HL-60 (cell line): ENCODE measurements around the gene SPAG9.

ENCODE experiments used
- DNase-seq, 2 experiments: peaks; one replicate each; pipeline ENCODE4 v3.0.0-alpha.2; 2010 to 2020; ENCODE audit warnings: low read depth in 1 of 2, low spot score in 1 of 2
- H3K27ac ChIP-seq: fragments of 250-450 bp; sonication (Bioruptor Pico); replicated peaks from 2 replicates; pipeline ENCODE4 v1.5.1; 2020; ENCODE audit warnings: mild to moderate bottlenecking, moderate library complexity
- H3K27me3 ChIP-seq: fragments of 250-450 bp; sonication (Bioruptor Pico); 2 replicates; pipeline ENCODE4 v1.5.1; 2021; ENCODE audit warnings: mild to moderate bottlenecking, moderate library complexity; ENCODE audit not compliant: insufficient read depth, poor library complexity, severe bottlenecking
- H3K4me3 ChIP-seq: replicated peaks from 2 replicates; pipeline ENCODE4 v1.5.1; 2011; ENCODE audit warnings: mild to moderate bottlenecking, control low read depth, low read length; ENCODE audit not compliant: insufficient read depth
- GABPA ChIP-seq: IDR thresholded peaks from 2 replicates; pipeline ENCODE4 v1.6.1; 2012; ENCODE audit warnings: low read depth
- POLR2AphosphoS5 ChIP-seq: IDR thresholded peaks from 2 replicates; pipeline ENCODE4 v1.6.1; 2012; ENCODE audit warnings: low read depth
- SPI1 ChIP-seq: IDR thresholded peaks from 2 replicates; pipeline ENCODE4 v1.6.1; 2012; ENCODE audit warnings: low read depth, mild to moderate bottlenecking, borderline replicate concordance
- TF ChIP-seq, protein P1 (sequence below): IDR thresholded peaks from 2 replicates; pipeline ENCODE4 v1.6.1; 2012; ENCODE audit warnings: low read depth; ENCODE audit not compliant: insufficient replicate concordance
- TF ChIP-seq, protein P2 (sequence below): IDR thresholded peaks from one replicate; pipeline ENCODE4 v1.5.1; 2011; ENCODE audit warnings: low read length, control low read depth, inconsistent platforms; ENCODE audit not compliant: insufficient read depth

Gene SPAG9

DNA sequence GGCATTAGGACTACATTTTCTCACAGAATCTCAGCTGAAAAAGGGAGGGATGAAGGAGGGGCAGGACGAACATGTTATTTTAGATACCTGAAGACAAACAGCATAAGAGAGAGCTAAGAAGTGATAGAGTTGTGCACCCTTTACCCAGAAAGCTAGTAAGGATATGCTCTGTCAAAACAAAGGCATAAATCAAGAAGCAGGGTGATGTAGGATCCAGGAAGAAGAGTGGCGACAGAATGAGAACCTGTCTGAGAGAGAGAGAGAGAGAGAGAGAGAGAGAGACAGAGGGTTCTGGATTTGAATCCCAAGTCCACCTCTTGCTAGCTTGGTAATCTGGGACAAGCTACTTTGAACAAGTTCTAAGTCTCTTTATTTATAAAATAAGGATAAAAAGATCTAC lies 103.4 kb downstream of the SPAG9 start:
- H3K27ac ChIP-seq: no peak overlapping the region
- no peaks in the 10 kb centered on the region for H3K27me3 ChIP-seq
- no peak overlapping the region for H3K4me3 ChIP-seq
- no peak for DNase-seq
- TF ChIP-seq POLR2AphosphoS5: no peak
- no peak for TF ChIP-seq SPI1
- no peak for TF ChIP-seq GABPA
- TF ChIP-seq, protein P1, sequence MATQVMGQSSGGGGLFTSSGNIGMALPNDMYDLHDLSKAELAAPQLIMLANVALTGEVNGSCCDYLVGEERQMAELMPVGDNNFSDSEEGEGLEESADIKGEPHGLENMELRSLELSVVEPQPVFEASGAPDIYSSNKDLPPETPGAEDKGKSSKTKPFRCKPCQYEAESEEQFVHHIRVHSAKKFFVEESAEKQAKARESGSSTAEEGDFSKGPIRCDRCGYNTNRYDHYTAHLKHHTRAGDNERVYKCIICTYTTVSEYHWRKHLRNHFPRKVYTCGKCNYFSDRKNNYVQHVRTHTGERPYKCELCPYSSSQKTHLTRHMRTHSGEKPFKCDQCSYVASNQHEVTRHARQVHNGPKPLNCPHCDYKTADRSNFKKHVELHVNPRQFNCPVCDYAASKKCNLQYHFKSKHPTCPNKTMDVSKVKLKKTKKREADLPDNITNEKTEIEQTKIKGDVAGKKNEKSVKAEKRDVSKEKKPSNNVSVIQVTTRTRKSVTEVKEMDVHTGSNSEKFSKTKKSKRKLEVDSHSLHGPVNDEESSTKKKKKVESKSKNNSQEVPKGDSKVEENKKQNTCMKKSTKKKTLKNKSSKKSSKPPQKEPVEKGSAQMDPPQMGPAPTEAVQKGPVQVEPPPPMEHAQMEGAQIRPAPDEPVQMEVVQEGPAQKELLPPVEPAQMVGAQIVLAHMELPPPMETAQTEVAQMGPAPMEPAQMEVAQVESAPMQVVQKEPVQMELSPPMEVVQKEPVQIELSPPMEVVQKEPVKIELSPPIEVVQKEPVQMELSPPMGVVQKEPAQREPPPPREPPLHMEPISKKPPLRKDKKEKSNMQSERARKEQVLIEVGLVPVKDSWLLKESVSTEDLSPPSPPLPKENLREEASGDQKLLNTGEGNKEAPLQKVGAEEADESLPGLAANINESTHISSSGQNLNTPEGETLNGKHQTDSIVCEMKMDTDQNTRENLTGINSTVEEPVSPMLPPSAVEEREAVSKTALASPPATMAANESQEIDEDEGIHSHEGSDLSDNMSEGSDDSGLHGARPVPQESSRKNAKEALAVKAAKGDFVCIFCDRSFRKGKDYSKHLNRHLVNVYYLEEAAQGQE: no peak
- TF ChIP-seq, protein P2, sequence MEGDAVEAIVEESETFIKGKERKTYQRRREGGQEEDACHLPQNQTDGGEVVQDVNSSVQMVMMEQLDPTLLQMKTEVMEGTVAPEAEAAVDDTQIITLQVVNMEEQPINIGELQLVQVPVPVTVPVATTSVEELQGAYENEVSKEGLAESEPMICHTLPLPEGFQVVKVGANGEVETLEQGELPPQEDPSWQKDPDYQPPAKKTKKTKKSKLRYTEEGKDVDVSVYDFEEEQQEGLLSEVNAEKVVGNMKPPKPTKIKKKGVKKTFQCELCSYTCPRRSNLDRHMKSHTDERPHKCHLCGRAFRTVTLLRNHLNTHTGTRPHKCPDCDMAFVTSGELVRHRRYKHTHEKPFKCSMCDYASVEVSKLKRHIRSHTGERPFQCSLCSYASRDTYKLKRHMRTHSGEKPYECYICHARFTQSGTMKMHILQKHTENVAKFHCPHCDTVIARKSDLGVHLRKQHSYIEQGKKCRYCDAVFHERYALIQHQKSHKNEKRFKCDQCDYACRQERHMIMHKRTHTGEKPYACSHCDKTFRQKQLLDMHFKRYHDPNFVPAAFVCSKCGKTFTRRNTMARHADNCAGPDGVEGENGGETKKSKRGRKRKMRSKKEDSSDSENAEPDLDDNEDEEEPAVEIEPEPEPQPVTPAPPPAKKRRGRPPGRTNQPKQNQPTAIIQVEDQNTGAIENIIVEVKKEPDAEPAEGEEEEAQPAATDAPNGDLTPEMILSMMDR: no peak

DNA sequence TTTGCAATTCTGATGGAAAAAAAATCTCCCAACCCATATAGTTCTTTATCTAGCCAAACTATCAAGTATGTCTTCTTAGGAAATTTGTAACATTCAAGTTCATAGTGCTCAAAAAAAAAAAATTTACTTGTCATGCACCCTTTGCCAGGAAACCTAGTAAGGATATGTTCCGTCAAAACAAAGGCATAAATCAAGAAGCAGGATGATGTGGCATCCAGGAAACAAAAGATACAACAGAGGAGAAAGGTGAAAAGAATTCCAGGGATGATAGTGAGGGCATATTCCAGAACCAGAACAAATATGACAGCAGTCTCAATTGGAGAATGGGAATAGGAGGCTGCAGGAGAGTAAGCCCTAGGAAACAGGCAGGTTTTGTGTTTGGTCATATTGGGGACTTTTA lies 104.6 kb downstream of the SPAG9 start:
- no peak overlapping the region for H3K27ac ChIP-seq
- DNase-seq: no peak
- TF ChIP-seq, protein P1: no peak
- TF ChIP-seq SPI1: no peak
- no peak for TF ChIP-seq POLR2AphosphoS5
- TF ChIP-seq, protein P2: no peak
- TF ChIP-seq GABPA: no peak
- H3K27me3 ChIP-seq: no peaks in the 10 kb centered on the region
- H3K4me3 ChIP-seq: no peak overlapping the region

DNA sequence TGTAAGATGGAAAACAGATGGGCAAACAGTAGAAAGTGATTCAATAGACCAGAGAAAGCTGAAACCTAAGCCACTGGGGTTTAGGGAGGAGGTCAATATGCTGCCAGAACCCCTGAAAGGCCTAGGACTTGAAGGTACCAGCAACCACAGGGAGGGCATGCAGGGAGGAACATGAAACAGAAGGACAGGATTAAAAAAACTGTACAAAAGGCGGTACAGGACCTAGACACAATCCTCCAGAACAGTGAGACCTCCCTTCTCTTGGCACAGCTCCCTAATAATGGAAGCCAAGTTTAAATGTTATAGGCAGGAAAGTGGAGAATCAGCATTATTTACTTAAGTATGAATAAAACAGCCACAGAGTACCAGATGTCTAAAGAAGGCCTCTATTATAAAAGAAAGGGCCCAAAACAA lies 105.5 kb downstream of the SPAG9 start:
- no peaks in the 10 kb centered on the region for H3K27me3 ChIP-seq
- no peak overlapping the region for H3K4me3 ChIP-seq
- TF ChIP-seq, protein P1: no peak
- TF ChIP-seq, protein P2: no peak
- TF ChIP-seq POLR2AphosphoS5 (no peak), GABPA (no peak), SPI1 (no peak)
- DNase-seq: no peak
- H3K27ac ChIP-seq: no peak overlapping the region
